Heart left ventricle (tissue), 16 donors: ENCODE results near the gene TRMU. TPM values are rescaled to one million over a fixed set of nuclear protein-coding genes. Genes with fewer than 3 reads are reported as not detected.
A peak's percentile ranks its signal among the peaks of the same experiment; 100 is the strongest.

Experiments used
- ATAC-seq, 4 donors: fragments of 200-7000 bp; cut with Tn5 transposase; one replicate each; pipeline ENCODE4 v1.9.1; 2020 to 2022; ENCODE audit warnings: moderate library complexity in 4 of 4, mild to moderate bottlenecking in 3 of 4, moderate number of reproducible peaks in 1 of 4
- DNase-seq, 5 donors: peaks; one replicate each; pipeline ENCODE4 v3.0.0-alpha.2; 2020
- H3K27ac ChIP-seq, 12 donors: fragments of 200-600 bp; sonication (generic) in 4 of 12; one replicate each; pipeline versions ENCODE4 v1.5.0 to v1.8.0; 2016 to 2022; ENCODE audit warnings: mild to moderate bottlenecking in 2 of 12
- H3K27me3 ChIP-seq, 9 donors: fragments of 200-600 bp; sonication (generic) in 2 of 9; one replicate each; pipeline versions ENCODE4 v1.5.1 to v1.8.0; 2016 to 2022; ENCODE audit warnings: mild to moderate bottlenecking in 3 of 9
- H3K36me3 ChIP-seq, 9 donors: fragments of 200-600 bp; sonication (generic) in 2 of 9; one replicate each; pipeline versions ENCODE4 v1.5.0 to v1.8.0; 2018 to 2022; ENCODE audit warnings: mild to moderate bottlenecking in 2 of 9
- H3K4me1 ChIP-seq, 12 donors: fragments of 200-600 bp; sonication (generic) in 4 of 12; one replicate each; pipeline versions ENCODE4 v1.5.0 to v1.8.0; 2016 to 2022; ENCODE audit warnings: mild to moderate bottlenecking in 3 of 12
- H3K4me3 ChIP-seq, 12 donors: fragments of 200-600 bp; sonication (generic) in 4 of 12; one replicate each; pipeline versions ENCODE4 v1.5.0 to v1.8.0; 2017 to 2022; ENCODE audit warnings: mild to moderate bottlenecking in 9 of 12, moderate library complexity in 4 of 12
- H3K9me3 ChIP-seq, 12 donors: fragments of 200-600 bp; sonication (generic) in 4 of 12; one replicate each; pipeline versions ENCODE4 v1.5.0 to v1.8.0; 2016 to 2022; ENCODE audit warnings: mild to moderate bottlenecking in 1 of 12
- POLR2A ChIP-seq, 2 donors: fragments of 450-650 bp; IDR thresholded peaks; one replicate each; pipeline ENCODE4 v1.6.1; 2017; ENCODE audit warnings: antibody characterized with exemption in 2 of 2, mild to moderate bottlenecking in 2 of 2, moderate library complexity in 2 of 2
- WGBS, 4 donors: extraction: QIAGEN DNeasy Blood & Tissue Kit in 2 of 4; methylation state at CpG; one replicate each; pipeline versions ENCODE4 v1.1.5 to v1.1.7; 2013 to 2018; 5-methylcytosine and 5-hydroxymethylcytosine counted together
- intact Hi-C, 10 donors: fragments of 100-400 bp; cut with DNase I; formaldehyde crosslinking; loops; one replicate each; pipeline versions ENCODE4 v1.11.1 to v1.14.2; 2022
- polyA plus RNA-seq, 2 donors: library from polyadenylated mRNA; stranded (reverse); fragments of 200-250 nt; gene quantifications; one replicate each; pipeline ENCODE4 v1.2.3, GENCODE V29; 2013
- total RNA-seq, 9 donors: library from RNA; depleted of rRNA in 2 of 9; stranded (reverse); fragments of >200 nt in 2 of 9; fragmentation: NEBNext Ultra II Directional in 3 of 9; extraction: Animal tissue kit (Norgen Biotek cat#: 25700) in 3 of 9; gene quantifications; one replicate each; pipeline versions ENCODE4 v1.1.0 to v1.2.4, GENCODE V29; 2016 to 2023
- TF ChIP-seq, protein P1 (sequence below), 12 donors: fragments of 200-600 bp; sonication (generic) in 4 of 12; IDR thresholded peaks; one replicate each; pipeline versions ENCODE4 v1.5.0 to v1.8.0; 2018 to 2022; ENCODE audit warnings: antibody characterized with exemption in 12 of 12, mild to moderate bottlenecking in 5 of 12
- donor health status: ischemic (EF 13 %, LVEDD 7.1; RV severe dilation, severe dysfunction).
- donor health status: healthy with polysubstance abuse.
- donor health status: DM: no; HTN: yes; CAD: no.
- donor health status: DM: no; HTN: no; CAD: no.
- donor health status: ischemic (EF 25% LVEDD 6.9; RV normal size, moderate dysfunction).
- donor health status: ischemic (EF 25% LVEDD 5.7; RV mildly dilated, moderate dysfunction).
- donor health status: healthy.
- donor health status: DM: yes; HTN: yes; CAD: no.
- donor health status: ischemic (EF 35%, LVEDD 5.7; RV mildly dilated, moderate dysfunction).
- donor health status: nonischemic (EF 11% LVEDD 7.7; RV severe dilation, severe dysfunction).
- donor health status: DM: yes; HTN: yes; CAD: no.
- donor health status: PGD.
- donor health status: ischemic (EF 29% LVEDD 5.4; RV normal size, mild dysfunction).
- donor health status: nonischemic (EF 23%, LVEDD 6.1; RV moderate dilation, normal function).

Gene TRMU
- total and polyA plus RNA-seq, 11 donors: 24.3 to 48.7 (median 33.3) TPM

DNA sequence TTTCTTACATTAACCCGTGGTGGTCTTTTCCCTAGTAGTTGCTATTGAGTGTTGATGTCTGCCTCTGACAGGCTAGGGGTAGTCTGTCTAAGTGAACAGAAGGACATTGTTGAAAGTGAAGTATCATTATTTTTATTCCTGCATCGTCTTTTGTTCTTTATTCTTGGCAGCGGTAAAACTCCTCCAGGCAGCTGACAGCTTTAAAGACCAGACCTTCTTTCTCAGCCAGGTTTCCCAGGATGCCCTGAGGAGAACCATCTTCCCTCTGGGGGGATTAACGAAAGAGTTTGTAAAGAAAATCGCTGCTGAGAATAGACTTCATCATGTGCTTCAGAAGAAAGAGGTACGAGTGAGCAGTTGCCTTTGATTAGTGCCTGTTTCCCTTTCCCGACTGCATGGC lies 14.6 kb downstream of the TRMU start:
- no peaks in the 10 kb centered on the region for H3K27me3 ChIP-seq
- peaks cover 4 to 100% (median 97%) of the 10 kb centered on the region in 9 donors for H3K36me3 ChIP-seq
- peak overlapping the region in 7 of 12 donors; percentile 2 to 94 (median 86) for H3K27ac ChIP-seq
- intact Hi-C loops: loop anchor here in 2 of 10 donors (10.0 kb wide), 3 partner anchors 55 to 455 kb away; no protein-coding TSS in a partner anchor
- peaks cover 0 to 74% (median 42%) of the 10 kb centered on the region in 12 donors for H3K4me1 ChIP-seq
- H3K4me3 ChIP-seq: no peak overlapping the region
- ATAC-seq: no peak
- TF ChIP-seq POLR2A (IDR thresholded peaks at IDR 0.05): no peak
- TF ChIP-seq, protein P1, sequence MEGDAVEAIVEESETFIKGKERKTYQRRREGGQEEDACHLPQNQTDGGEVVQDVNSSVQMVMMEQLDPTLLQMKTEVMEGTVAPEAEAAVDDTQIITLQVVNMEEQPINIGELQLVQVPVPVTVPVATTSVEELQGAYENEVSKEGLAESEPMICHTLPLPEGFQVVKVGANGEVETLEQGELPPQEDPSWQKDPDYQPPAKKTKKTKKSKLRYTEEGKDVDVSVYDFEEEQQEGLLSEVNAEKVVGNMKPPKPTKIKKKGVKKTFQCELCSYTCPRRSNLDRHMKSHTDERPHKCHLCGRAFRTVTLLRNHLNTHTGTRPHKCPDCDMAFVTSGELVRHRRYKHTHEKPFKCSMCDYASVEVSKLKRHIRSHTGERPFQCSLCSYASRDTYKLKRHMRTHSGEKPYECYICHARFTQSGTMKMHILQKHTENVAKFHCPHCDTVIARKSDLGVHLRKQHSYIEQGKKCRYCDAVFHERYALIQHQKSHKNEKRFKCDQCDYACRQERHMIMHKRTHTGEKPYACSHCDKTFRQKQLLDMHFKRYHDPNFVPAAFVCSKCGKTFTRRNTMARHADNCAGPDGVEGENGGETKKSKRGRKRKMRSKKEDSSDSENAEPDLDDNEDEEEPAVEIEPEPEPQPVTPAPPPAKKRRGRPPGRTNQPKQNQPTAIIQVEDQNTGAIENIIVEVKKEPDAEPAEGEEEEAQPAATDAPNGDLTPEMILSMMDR (IDR thresholded peaks at IDR 0.05): no peak
- no peaks in the 10 kb centered on the region for H3K9me3 ChIP-seq
- no peak for DNase-seq
- 49 to 61% (median 54%) methylated on average over 7 of the region's 7 CpGs for WGBS, 4 donors

DNA sequence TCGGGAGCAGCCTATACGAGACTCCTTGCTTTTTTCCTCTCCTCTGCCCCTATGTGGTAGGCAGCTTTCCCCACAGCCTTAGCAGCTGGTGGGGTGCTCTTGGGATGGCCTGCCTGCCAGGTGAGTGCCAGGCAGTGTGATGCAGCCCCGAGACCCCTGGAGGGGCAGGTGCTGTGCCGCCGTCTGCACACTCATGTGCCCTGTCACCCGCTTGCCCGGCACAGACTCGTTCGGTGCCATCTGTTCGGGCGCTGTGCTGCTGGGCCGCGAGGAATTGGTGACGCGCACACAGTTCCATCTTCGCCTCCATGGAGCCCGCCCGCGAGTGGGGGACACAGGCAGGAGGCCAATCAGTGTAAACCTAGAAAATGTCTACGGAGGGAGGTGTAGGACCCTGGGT lies 15.1 kb downstream of the TRMU start:
- intact Hi-C loops: loop anchor here in 2 of 10 donors (10.0 kb wide), 3 partner anchors 54 to 454 kb away; no protein-coding TSS in a partner anchor
- Histone ChIP-seq H3K27ac (peak overlapping the region in 6 of 12 donors; percentile 2 to 94 (median 34)), H3K4me3 (no peak overlapping the region), H3K4me1 (peaks cover 0 to 80% (median 42%) of the 10 kb centered on the region in 12 donors), H3K27me3 (no peaks in the 10 kb centered on the region), H3K36me3 (peaks cover 4 to 100% (median 94%) of the 10 kb centered on the region in 9 donors), H3K9me3 (no peaks in the 10 kb centered on the region)
- DNase-seq (peak in 2 of 5 donors; percentile 28 to 33), ATAC-seq (no peak)
- TF ChIP-seq, protein P1 (IDR thresholded peaks at IDR 0.05): no peak
- no peak for TF ChIP-seq POLR2A (IDR thresholded peaks at IDR 0.05)
- 93 to 96% (median 94%) methylated on average over 20 of the region's 20 CpGs for WGBS, 4 donors

DNA sequence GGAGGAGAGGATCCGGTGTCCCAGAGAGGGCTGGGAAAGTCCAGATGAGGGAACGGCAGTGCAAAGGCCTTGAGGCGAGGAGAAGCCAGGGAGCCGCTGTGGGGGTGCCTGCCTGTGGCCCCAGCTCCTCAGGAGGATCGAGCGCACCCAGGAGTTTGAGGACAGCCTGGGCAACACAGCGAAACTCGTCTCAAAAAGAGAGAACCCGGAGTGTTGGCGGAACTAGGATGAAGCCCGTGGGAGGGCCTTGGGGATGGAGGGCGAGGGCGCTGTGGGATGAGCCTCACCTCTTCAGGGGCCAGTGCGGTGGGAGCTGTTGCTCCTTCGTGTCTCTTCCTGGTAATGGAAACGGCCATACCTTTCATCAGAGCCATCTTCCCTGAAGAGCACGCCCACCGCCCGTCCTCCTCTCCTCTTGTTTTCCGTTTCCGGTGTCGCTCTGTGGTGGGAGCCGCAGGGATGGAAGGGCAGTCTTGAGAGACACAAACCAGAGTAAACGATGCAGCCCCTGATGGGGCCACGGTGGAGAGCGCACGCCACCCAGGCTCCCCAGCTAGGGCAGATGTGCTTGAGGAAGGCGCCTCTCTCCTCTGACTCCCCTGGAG lies 15.7 kb downstream of the TRMU start:
- Histone ChIP-seq H3K4me3 (no peak overlapping the region), H3K36me3 (peaks cover 4 to 100% (median 93%) of the 10 kb centered on the region in 9 donors), H3K9me3 (no peaks in the 10 kb centered on the region), H3K4me1 (peaks cover 0 to 81% (median 41%) of the 10 kb centered on the region in 12 donors), H3K27me3 (no peaks in the 10 kb centered on the region), H3K27ac (peak overlapping the region in 3 of 12 donors; percentile 2 to 94 (median 90))
- DNase-seq: peak in 2 of 5 donors; percentile 16 to 29
- 87 to 95% (median 92%) methylated on average over 27 to 28 of the region's 28 CpGs for WGBS, 4 donors
- no peak for ATAC-seq
- intact Hi-C loops: loop anchor here in 2 of 10 donors (10.0 kb wide), 3 partner anchors 54 to 454 kb away; no protein-coding TSS in a partner anchor
- TF ChIP-seq, protein P1 (IDR thresholded peaks at IDR 0.05): no peak

DNA sequence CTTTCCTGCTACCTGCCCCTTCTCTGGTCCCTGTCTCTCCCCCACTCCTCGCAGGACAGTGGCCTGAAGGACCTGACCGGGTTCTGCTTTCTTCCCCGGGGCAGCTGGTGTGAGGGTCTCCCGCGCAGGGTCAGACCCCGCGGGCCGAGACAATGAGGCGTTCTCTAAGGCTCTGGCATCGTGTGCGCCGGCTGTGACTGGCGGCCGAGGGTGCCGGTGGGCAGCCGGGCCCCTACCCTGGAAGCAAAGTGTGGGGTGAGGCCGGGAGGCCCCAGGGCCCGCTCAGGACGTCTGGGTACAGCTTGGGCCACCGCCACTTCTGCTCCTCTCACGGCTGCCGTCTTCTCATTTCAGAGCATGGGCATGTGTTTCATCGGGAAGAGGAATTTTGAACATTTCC lies 16.3 kb downstream of the TRMU start:
- 91 to 93% (median 93%) methylated on average over 13 to 23 of the region's 23 CpGs for WGBS, 4 donors
- peaks cover 4 to 100% (median 91%) of the 10 kb centered on the region in 9 donors for H3K36me3 ChIP-seq
- no peaks in the 10 kb centered on the region for H3K27me3 ChIP-seq
- intact Hi-C loops: loop anchor here in 2 of 10 donors (10.0 kb wide), 3 partner anchors 53 to 453 kb away; no protein-coding TSS in a partner anchor
- TF ChIP-seq, protein P1 (IDR thresholded peaks at IDR 0.05): no peak
- no peak for TF ChIP-seq POLR2A (IDR thresholded peaks at IDR 0.05)
- no peak for ATAC-seq
- peak in 2 of 5 donors; percentile 23 to 55 for DNase-seq
- no peaks in the 10 kb centered on the region for H3K9me3 ChIP-seq
- H3K4me3 ChIP-seq: no peak overlapping the region
- peaks cover 0 to 79% (median 39%) of the 10 kb centered on the region in 12 donors for H3K4me1 ChIP-seq
- H3K27ac ChIP-seq: peak overlapping the region in 5 of 12 donors; percentile 68 to 94 (median 75)
